Measurements from ENCODE around the gene NCR3LG1. TPM values are rescaled to one million over a fixed set of nuclear protein-coding genes. Genes with fewer than 3 reads are reported as not detected.

Gene NCR3LG1
- total RNA-seq, 1 experiment from 2014 or later, result 14.8 TPM

DNA sequence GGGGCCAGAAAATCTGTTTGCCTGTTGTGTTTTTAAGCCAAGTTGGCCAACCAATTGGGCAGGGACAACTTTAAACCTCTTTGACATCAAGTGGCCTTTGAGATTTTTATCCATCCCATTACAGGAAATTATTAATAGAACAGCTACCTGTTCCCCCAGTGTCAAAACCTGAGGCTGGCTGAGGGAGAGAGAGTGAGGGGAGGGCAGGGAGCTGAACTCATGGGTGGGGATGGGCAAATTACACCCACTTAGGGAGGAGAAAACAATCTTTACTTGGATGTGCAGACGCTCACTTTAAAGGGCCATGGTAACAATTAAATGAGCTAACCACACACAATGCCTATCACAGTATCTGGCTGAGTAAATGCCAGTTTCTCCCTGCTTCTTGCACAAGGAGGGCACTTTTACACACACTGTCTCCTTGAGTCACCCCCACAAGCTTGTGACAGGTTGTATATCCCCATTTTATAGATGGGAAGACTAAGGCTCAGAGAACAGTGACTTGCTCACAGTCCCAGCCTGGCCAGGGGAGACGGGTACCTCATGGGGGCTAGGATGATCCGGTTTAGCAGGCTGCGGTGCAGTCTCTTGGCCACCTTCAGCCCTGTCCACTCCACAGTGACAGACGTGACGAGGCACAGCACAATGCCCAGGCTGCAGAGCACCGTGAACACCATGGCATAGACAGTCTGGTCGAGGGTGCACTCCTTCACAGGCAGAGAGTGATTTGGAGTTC, 54.6 kb downstream of the NCR3LG1 start:
- Mint-ChIP-seq H3K4me1 (ENCODE audit: low read depth, unreplicated experiment) (no peaks in the 10 kb centered on the region), H3K4me3 (ENCODE audit: unreplicated experiment) (no peak overlapping the region), H3K9me3 (ENCODE audit: unreplicated experiment) (no peaks in the 10 kb centered on the region), H3K27ac (ENCODE audit: unreplicated experiment) (no peak overlapping the region), H3K36me3 (ENCODE audit: insufficient read depth, unreplicated experiment) (no peaks in the 10 kb centered on the region), H3K27me3 (ENCODE audit: insufficient read depth, unreplicated experiment) (no peaks in the 10 kb centered on the region)
- DNase-seq, result no peak
- Histone ChIP-seq H3K9me3 (no peaks in the 10 kb centered on the region), H3K36me3 (ENCODE audit: control insufficient read depth, insufficient read depth, low read length) (no peaks in the 10 kb centered on the region), H3K27me3 (replicated peaks; ENCODE audit: control insufficient read depth, insufficient read depth, low read length) (no peaks in the 10 kb centered on the region), H3K4me3 (ENCODE audit: low read depth, low read length) (no peak overlapping the region), H3K4me1 (no peaks in the 10 kb centered on the region)
- ChIA-PET CTCF (interaction anchor here (0.5 to 1.0 kb wide), 2 partner anchors 22 to 161 kb away, joined by 3 read pairs; no protein-coding TSS in a partner anchor), POLR2A (no interaction called here)
- intact Hi-C loops (cut with micrococcal nuclease; ENCODE audit: unreplicated experiment), result no loop called here
- BruUV-seq (replicated peaks), result no TSS peak
- TF ChIP-seq, protein P1, sequence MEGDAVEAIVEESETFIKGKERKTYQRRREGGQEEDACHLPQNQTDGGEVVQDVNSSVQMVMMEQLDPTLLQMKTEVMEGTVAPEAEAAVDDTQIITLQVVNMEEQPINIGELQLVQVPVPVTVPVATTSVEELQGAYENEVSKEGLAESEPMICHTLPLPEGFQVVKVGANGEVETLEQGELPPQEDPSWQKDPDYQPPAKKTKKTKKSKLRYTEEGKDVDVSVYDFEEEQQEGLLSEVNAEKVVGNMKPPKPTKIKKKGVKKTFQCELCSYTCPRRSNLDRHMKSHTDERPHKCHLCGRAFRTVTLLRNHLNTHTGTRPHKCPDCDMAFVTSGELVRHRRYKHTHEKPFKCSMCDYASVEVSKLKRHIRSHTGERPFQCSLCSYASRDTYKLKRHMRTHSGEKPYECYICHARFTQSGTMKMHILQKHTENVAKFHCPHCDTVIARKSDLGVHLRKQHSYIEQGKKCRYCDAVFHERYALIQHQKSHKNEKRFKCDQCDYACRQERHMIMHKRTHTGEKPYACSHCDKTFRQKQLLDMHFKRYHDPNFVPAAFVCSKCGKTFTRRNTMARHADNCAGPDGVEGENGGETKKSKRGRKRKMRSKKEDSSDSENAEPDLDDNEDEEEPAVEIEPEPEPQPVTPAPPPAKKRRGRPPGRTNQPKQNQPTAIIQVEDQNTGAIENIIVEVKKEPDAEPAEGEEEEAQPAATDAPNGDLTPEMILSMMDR (IDR thresholded peaks at IDR 0.05; ENCODE audit: insufficient read depth in 1 of 2, low read depth in 1 of 2, low read length in 1 of 2, severe bottlenecking in 1 of 2, unreplicated experiment in 1 of 2), result no peak

DNA sequence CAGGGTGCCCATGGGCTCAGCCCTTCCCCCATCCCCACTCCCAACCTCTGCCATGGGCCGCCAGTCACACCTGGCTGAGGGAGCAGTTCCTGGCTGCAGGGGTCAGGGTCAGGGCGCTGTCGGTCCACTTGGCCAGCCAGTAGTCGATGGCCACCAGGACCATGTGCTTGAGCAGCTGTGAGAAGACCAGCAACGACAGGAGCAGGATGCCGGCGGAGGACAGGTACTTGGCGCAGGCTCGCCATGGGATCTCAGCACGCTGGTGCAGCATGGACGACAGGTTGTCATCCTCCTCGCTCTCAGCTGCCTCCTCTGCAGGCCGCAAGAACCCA, 55.2 kb downstream of the NCR3LG1 start:
- DNase-seq, result no peak
- no peaks in the 10 kb centered on the region for H3K27me3 Mint-ChIP-seq (ENCODE audit: insufficient read depth, unreplicated experiment)
- no peak overlapping the region for H3K27ac Mint-ChIP-seq (ENCODE audit: unreplicated experiment)
- H3K9me3 Mint-ChIP-seq (ENCODE audit: unreplicated experiment), result no peaks in the 10 kb centered on the region
- H3K4me1 Mint-ChIP-seq (ENCODE audit: low read depth, unreplicated experiment), result no peaks in the 10 kb centered on the region
- Histone ChIP-seq H3K36me3 (ENCODE audit: control insufficient read depth, insufficient read depth, low read length) (no peaks in the 10 kb centered on the region), H3K4me3 (ENCODE audit: low read depth, low read length) (no peak overlapping the region), H3K9me3 (no peaks in the 10 kb centered on the region), H3K27me3 (replicated peaks; ENCODE audit: control insufficient read depth, insufficient read depth, low read length) (no peaks in the 10 kb centered on the region), H3K4me1 (no peaks in the 10 kb centered on the region)
- TF ChIP-seq, protein P1 (IDR thresholded peaks at IDR 0.05; ENCODE audit: insufficient read depth in 1 of 2, low read depth in 1 of 2, low read length in 1 of 2, severe bottlenecking in 1 of 2, unreplicated experiment in 1 of 2), result no peak
- ChIA-PET CTCF (interaction anchor here (1.0 kb wide), 1 partner anchor 23 kb away, joined by 3 read pairs; no protein-coding TSS in a partner anchor), POLR2A (no interaction called here)
- H3K36me3 Mint-ChIP-seq (ENCODE audit: insufficient read depth, unreplicated experiment), result no peaks in the 10 kb centered on the region
- BruUV-seq (replicated peaks), result no TSS peak
- no peak overlapping the region for H3K4me3 Mint-ChIP-seq (ENCODE audit: unreplicated experiment)
- intact Hi-C loops (cut with micrococcal nuclease; ENCODE audit: unreplicated experiment), result no loop called here

DNA sequence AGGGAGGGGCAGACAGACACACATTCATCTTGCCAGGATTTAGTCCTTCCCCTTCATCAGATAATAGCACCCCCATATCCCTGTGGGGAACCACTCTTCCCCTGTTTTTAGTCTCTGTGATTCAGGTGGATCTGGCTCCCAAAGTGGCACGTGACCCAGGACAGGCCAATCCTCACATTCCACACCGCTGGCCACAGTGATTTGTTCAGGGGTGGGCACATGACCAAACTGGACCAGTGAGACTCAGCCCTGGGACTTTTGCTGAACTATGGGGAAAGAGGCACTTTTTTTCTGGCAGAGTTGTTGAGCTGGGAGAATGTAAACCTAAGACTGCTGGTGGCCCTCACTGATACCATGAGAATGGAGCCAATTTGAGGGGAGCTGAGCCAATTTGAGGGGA, 56.0 kb downstream of the NCR3LG1 start:
- Mint-ChIP-seq H3K4me1 (ENCODE audit: low read depth, unreplicated experiment) (no peaks in the 10 kb centered on the region), H3K9me3 (ENCODE audit: unreplicated experiment) (no peaks in the 10 kb centered on the region), H3K27me3 (ENCODE audit: insufficient read depth, unreplicated experiment) (no peaks in the 10 kb centered on the region), H3K4me3 (ENCODE audit: unreplicated experiment) (no peak overlapping the region), H3K27ac (ENCODE audit: unreplicated experiment) (no peak overlapping the region), H3K36me3 (ENCODE audit: insufficient read depth, unreplicated experiment) (no peaks in the 10 kb centered on the region)
- TF ChIP-seq, protein P1 (IDR thresholded peaks at IDR 0.05; ENCODE audit: insufficient read depth in 1 of 2, low read depth in 1 of 2, low read length in 1 of 2, severe bottlenecking in 1 of 2, unreplicated experiment in 1 of 2), result no peak
- ChIA-PET POLR2A (no interaction called here), CTCF (no interaction called here)
- Histone ChIP-seq H3K4me1 (no peaks in the 10 kb centered on the region), H3K27me3 (replicated peaks; ENCODE audit: control insufficient read depth, insufficient read depth, low read length) (no peaks in the 10 kb centered on the region), H3K4me3 (ENCODE audit: low read depth, low read length) (no peak overlapping the region), H3K36me3 (ENCODE audit: control insufficient read depth, insufficient read depth, low read length) (no peaks in the 10 kb centered on the region), H3K9me3 (no peaks in the 10 kb centered on the region)
- no TSS peak for BruUV-seq (replicated peaks)
- DNase-seq, result no peak
- intact Hi-C loops (cut with micrococcal nuclease; ENCODE audit: unreplicated experiment), result no loop called here

Data from Caco-2 (cell line).